ENCODE data around the gene GLDN.

- TF ChIP-seq POLR2A (IDR thresholded peaks at IDR 0.05; ENCODE audit: low read depth, low read length): no peak
- no peak for TF ChIP-seq POLR2AphosphoS5 (IDR thresholded peaks at IDR 0.05; ENCODE audit: low read depth, low read length)
Measured at GRCh38 chr15:51349156-51349844, 7.8 kb downstream of the GLDN start.
